Measurements from ENCODE around the gene CREB3L2.
"Not testable (repeated sequence)": the region's sequence is repeated elsewhere in the genome, so short reads cannot be mapped to it uniquely, and the experiment has no call there.

CREB3L2 gene

DNA sequence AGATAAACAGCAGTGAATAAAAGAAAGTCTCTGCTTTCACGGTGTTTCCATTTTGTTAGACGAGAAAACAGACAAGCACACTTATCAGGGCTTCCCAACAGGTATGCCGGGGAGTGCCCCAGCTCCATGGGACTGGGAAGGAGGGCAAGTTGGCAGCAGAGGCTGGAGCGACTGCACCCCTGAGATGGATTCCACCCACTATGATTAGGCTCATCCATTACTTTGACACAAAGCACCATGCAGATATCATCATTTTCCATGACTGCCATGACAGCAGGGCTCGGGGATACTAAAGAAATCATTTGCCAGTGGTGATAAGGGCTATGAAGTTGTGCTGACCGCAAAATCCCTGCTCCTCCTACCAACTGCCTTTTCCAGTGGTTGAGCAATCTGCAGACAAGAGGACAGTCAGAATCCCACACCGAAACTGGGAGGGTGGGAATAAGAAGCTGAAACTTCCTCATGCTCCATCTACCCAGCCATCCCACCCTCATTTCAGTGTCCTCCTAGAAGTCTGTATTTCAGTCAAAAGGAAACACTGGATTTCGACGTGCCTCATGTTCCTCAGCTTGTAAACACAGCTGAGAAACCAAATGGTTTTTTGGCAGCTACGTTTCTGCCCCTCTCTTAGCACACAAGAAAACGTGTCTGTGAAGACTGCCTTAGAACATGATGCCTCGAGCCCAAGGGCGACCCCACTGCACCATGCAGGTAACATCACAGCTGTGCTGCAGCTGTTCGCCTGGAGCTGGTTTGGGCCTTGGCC lies 15.5 kb downstream of the CREB3L2 start:
- no peak for DNase-seq

DNA sequence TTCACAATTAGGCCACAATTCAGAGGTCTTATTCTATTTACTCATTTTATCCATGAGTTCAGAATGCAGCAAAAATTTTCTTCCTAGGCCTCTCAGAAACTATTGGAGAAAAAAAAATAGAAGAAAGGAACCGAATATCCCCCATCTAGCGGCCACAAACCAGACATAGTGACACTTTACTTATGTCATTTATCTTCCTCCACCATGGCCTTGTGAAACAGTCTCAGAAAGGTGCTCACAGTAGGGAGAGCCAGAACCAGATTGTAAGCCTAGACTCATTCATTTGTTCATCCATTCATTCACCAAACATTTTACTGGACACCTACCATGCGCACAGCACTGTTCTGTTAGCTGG lies 16.0 kb downstream of the CREB3L2 start:
- DNase-seq: no peak

DNA sequence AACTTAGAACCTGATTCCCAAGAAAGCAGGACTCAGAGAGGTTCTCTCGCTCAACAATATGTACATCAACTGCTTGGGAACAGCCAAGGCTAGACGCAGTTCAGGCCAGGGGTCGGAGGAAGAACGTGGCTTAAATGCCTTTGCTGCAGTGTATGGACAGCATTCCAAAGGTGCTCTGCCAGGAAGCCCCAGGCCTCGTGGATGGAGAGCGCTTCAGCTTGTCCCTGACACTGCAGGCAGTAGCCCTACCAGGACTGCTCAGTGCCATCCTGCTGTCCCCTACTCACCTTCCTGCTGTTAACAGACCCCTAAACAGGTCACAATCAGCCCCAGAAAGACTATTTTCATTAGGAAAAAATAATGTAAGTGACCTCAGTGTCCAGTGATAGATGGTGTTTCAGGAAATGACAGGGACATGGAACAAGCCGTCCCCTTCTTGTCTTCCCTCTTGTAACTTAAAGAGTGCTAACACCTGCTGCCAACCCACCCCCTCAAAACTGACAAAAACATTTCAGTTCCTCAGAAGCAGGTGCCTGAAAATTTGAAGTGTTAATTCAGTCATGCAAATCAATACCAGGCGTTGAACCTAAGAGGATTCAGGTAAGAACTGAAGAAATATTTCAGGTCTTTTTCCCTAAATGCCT lies 16.5 kb downstream of the CREB3L2 start:
- peak; percentile 11 for DNase-seq

DNA sequence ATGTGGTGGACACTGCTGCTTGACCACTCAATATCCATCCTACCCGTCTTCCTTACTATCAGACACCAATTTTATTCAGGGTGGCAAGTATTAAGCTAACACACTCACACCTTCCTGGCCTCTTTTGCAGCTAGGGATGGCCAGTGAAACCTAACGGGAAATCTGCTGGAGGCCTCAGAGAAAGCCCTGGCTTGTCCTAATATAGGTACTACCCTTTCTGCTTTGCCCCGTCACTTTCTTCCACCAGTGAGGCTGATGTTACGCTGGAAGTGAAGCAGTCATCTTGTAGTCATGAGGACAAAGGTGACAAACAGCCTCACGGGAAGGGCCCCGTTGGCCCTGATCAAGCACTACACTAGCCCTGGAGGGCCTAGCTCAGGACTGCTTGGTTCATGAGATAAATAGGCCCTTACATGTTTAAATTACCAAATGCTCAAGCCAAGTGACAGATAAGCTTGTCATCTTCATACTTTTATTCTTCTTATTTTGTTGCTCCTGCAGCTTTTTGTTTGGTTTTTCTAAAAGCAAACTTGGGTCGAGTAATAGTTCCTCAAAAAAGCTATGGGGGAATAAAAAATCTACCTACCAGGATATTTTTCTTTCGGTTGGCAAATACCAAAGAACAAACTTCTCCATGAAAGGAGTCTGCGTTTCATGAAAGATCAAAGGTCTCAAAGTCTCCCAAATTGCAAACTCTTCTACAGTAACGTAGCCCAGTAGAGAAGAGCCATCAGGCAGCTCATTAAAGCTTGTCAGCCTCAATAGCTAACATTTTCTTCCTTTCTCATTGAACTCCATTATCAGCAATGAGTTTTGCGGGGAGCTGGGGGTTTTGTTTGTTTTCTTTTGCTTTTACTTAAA lies 17.5 kb downstream of the CREB3L2 start:
- no peak for DNase-seq

DNA sequence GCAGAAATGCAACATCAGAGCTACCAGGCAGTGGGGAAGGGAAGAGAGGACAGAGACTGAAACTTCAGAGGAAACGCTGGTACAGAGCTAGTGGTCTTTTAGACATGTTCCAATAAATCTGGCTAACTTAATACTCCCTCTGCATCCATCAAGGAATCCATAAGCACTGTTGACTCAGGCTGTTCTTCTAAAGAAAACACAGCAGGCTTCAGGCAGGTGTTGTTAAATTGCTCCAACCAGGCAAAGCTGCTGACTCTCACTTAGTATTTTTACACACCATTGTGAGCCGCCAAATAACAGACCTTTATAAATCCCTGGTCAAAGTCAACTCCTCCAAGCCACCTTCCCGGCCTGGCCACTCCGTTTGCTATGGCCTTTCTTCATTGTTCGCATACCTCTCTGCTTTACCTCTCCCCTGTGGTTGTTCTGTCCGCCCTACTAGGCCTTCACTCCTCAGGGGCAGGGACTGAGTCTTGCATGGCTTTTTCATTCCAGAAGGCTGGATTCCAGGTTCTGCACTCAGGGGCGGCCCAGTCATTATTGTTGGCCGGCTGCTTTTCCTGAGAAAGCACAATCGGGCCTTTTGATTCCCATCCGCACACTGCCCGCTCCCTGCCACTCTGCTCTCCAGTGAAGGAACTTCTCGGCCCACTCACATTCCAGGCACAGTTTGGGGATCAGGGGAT lies 18.4 kb downstream of the CREB3L2 start:
- DNase-seq: peak; percentile 88

DNA sequence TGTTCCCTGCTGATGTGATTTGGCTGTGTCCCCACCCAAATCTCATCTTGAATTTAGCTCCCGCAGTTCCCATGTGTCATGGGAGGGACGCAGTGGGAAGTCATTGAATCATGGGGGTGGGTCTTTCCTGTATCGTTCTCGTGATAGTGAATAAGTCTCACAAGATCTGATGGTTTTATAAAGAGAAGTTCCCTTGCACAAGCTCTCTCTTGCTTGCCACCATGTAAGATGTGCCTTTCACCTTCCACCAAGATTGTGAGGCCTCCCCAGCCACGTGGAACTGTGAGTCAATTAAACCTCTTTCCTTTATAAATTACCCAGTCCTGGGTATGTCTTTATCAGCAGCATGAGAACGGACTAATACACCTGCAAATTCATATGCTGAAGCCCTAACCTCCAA lies 19.5 kb downstream of the CREB3L2 start:
- DNase-seq: not testable (repeated sequence)

DNA sequence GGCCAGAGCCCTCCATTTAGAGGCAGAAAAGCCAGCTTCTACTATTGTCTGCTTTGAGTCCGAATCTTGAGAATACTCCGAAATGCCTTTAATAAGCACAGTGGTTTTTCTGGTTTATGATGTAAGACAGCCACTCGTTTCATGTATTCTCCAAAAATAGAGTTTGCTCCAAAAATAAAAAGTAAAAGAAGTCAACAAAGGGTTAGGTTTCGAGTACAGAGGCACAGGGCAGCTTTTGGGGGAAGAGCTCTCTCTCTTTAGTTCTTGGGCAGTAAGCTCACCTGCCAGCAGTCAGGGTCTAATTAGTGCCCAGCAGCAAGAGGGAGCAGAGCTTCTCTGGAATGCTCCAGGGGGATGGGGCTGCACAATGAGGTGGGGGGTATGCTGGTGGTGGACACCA lies 20.2 kb downstream of the CREB3L2 start:
- DNase-seq: no peak

DNA sequence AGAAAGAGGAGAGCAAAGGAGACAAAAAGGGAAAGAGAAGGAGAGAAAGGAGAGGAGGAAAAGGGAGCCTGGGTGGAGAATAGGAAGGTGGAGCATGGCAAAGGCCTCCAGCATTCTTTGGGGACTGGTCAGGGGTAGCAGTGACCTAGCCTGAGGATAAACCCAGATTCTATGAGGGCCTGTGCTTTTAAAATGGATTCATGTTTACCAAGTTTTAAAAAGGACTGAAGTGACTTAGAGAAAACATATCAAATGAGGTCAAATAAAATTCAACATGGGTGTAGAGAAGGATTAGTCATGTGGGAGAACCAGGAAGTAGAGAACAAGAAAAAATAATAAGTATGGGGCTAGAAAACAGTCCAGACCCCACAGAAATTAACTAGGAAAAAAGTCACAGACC lies 20.7 kb downstream of the CREB3L2 start:
- DNase-seq: no peak

DNA sequence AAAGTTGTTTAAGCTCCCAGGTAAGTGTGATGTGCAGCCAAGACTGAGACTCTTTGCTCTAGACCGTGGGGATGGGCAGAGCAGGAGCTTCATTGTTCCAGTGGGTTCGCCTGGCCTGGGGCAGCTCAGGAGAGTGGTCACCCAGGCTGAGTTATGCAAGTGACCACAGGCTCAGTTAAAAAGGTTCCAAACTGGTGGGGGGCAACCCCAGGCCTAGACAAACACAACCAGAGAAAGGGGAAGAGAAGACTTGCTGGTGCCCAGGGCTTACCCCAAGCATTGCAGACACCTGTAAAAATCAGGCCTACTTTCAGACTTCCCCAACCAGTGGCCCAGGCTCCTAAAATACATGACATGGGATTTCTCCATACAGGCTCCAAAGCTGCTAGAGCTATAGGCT lies 21.6 kb downstream of the CREB3L2 start:
- no peak for DNase-seq

DNA sequence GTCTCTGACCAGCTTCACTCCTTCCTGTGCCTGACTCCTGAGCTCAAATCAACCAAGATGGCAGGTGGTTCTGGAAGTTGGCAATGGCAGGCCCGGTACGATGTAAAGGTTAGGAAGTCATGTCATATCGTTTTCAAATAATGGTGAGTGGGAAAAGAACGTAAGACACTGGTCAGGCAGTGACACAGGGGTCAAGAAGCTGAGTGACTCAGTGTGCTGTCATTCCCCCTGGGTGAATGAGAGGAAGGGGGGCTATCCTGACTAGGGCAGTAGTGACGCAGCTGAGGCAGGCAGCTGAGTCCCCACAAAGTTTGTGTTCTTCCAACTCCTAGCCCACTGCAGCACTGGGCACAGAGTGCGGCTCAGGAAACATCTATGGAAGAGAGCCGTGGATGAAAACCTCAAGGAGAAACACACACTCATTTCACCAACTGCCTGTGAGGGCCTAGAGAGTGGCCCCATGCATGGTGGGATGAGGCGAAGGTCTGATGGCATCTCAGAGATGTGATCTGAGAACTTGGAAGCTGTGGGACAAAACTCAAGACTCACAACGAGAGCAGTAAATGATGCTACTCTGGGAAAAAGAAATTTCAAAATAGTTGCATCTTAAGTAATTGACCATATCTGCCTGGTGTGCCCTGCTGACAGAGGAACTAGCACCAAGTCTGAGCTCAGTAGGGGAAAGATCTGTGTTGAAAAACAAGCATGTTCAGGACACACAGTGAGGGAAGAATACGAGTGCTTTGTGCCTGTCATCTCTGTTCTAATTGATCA lies 23.2 kb downstream of the CREB3L2 start:
- no peak for DNase-seq

DNA sequence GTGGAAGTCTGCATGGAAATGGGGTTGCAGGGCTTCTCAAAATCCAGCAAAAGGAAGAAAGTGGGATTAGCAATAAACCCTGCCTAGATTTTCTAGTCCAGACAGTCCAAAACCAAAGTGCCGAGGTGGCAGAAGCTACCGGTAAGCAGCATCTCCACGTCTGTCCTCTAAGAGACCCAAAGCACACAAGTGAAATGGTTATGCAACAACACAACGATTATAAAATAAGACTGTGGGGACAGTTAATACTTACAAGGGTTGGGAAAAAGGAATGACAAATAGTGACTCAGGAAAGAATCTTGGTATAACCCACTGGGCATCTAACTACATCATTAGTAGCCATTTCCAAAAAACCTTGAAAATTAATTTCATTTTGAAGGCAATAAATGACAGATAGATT lies 24.7 kb downstream of the CREB3L2 start:
- no peak for DNase-seq

DNA sequence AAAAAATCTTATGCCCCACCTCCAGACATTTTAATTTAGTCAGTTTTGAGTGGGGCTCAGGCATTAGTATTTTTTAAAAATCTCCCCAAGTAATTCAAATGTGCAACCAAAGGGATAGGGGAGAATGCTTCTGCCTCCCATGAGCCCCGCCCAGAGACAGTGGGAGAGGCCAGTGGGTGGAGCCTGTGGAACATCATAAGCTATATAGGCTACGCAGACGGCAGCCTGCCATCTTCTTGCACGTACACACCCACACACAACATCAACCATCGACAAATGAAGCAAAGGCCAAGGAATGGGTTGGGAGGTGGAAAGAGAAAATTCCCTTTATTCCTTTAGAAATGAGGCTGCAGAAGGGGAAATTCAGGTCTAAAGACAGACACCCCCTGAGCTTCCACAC lies 25.2 kb downstream of the CREB3L2 start:
- DNase-seq: no peak

DNA sequence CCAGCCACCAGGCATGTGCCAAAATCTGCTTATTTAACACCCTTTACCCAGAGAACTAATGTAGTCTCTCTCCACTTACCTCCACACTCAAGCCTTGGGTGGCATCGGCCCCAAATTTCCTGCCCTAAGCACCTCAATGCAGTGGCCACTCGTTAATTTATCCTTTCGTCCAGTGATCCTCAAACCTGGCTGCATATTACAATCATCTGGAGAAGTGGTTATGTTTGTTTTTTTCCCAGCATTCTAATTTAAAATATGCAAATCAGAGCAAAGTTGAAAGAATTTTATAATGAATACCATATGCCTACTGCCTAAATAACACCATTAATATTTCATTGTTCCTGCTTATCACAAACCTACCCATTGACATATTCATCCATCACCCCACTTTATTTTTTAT lies 25.7 kb downstream of the CREB3L2 start:
- no peak for DNase-seq

DNA sequence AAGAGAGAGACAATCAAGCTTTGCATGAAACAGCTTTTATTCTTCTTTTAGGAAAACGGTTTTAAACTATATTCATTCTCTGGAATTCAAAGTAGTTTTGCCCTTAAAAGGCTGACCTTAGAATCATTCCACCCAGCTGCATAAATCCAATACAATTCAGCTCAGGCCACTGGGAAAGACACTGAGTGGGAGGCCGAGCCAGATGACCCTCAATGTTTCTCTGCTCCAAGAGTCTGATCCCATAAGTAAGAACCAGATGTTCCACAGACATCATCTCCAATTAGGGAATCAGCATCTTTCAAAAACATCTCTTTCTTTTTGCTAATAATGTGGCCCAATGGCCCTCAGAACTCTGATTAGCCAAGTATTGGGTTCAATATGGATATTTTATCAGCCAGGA lies 26.1 kb downstream of the CREB3L2 start:
- no peak for DNase-seq

DNA sequence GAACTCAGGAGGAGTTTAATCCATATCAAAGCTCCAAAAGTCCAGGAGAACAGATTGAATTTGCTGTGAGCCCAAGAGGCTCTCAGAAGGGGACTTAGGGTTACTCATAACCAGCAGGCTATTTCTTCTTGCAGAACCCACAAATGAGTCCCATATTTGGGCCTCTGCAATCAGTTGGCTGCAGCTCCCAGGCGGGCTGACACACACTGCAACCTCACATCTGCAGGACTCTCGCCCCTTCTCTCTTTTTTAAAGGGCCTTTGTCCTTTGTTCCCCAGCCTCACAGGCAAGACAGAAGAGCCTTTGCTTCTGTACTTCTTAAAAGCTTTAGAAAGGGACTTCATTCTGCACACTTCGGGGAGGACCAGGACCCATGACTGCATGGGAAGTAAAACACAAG lies 26.7 kb downstream of the CREB3L2 start:
- no peak for DNase-seq

DNA sequence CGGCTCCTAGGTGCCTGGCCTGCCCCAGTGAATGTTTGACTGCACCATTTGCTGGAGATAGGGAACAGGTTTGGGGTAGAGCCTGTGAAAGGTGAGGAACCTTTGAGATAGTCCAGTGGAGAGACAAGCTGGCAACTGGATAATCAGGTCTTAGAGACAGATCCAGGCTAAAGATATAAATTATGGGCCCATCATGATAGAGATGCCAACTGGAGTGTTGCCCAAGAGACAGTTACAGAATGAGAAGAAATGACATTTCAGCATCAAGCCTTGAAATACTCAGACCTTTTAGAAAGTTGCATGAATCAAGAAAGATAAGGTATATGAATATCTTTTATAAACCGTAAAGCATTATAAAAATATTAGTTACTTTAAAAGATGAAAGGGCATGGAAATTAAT lies 27.1 kb downstream of the CREB3L2 start:
- no peak for DNase-seq

DNA sequence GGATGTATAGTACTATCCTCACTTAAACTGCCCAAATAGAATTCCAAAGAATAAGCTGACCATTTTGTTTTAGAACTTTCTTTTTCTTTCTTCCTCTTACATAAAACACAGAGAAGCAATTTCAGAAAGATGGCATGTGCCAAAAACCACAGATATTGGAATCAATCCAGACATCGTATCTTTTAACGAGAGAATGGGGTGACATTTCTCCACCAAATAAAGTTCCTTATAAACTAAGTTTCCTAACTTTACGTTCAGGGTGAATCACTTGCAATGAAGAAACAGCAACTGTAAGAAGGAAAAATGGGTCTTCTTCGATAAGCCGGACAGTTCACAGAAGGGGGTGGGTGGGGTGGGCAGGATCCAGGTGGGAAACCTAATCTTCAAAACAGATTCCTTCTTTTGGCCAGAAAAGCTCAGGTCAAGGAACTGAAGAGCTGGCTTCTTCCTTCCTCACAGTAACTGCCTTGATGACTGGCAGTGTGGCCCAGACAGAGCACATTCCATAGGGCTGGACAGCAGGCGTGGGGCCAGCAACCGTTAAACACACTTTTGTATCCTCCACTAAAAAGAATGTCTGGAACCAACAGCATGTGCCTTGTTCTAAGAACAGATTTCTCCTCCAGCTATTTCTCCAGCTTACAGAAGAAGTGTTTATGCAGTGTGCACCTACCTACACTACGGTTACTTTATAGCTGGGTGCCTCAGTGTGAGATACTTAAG lies 31.5 kb downstream of the CREB3L2 start:
- no peak for DNase-seq

DNA sequence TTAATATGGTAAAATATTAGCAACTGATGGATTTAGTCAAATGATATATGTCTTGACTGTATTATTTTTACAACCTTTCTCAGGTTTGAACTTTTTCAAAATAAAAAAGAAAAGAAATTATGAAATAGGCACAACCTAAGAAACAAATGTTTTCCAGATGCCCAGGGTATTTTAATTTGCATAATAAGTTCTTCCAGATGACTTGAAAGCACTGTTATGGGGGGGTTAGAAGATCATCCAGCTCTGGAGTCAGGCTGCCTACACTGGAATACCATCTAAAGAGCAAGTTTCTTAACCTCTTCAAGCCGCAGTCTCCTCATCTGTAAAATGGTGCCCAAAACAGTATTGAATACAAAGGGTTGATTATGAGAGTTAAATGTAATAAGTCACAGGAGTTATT lies 32.1 kb downstream of the CREB3L2 start:
- DNase-seq: no peak

DNA sequence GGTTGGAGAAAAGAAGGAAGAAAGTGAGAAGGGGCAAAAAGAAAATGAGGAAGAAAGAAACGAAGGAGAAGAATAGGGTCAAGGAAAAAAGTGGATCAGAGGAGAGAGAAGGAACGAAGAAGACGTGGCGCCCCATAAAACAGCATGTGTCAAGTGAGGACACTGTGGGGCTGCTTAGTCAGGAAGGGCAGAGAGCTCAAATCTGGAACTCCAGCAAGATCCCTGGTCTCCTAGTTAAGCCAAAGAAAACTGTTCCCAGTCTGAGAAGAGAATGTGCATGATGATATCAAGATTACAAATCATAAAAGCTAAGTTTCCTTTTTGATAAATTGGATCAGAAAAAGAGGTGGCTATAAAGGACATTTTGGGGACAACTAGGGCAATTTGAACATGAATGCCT lies 33.0 kb downstream of the CREB3L2 start:
- DNase-seq: no peak

DNA sequence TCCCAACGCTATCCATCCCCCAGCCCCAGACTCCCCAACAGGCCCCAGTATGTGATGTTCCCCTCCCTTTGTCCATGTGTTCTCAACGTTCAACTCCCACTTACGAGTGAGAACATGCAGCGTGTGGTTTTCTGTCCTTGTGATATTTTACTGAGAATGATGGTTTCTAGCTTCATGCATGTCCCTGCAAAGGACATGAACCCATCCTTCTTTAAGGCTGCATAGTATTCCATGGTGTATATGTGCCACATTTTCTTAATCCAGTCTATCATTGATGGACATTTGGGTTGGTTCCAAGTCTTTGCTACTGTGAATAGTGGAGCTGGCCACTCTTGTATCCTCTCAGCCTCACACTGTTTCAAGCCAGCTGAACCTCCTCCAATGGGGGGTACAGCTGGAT lies 33.5 kb downstream of the CREB3L2 start:
- not testable (repeated sequence) for DNase-seq

DNA sequence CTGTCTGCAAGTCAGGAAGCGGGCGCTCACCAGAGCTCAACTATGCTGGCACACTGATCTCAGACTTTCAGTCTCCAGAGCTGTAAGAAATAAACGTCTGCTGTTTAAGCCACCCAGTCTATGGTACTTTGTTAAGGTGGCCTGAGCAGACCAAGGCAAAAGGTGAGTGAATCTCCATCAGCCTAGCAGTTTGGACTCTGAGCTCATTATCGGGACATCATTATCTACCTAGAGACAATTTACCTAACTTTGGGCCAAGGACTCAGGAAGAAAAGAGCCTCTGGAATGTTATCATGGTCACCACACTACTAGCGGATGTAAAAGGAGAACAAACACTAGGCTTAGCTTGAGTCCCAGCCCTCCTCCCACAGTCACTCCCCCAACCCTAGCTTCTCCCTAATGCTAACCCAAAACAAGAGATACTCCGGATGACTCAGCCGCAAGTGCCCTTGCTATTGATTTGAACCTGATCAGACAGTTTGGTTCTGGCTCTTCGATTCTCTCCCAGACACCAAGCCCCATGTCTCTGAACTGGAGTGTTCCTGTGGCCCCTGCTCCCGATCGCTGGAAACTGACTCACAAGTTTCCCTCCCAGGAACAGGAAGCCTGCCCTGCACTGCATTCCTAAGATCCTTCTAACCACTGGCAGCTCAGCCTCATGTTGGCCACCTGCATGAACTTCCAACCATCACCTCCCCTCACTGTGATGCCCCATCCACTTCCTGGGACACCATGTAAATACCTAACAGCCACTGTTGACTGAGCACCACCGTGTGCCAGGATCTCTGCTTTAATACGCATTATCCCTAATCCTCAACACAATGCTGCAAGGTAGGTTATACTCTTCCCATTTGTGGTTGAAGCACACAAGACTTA lies 34.5 kb downstream of the CREB3L2 start:
- DNase-seq: no peak

Data from NCI-H146 (cell line).